T-helper 2 cell treated with Interferon-gamma antibody and Interleukin-4, amounts not matched to agents 5 μg/mL and 100 μg/mL, for 36 hours (primary cell): Measurements from ENCODE around the gene PAFAH2.

Experiments used
- DNase-seq: peaks from one replicate; pipeline ENCODE4 v3.0.0; 2021; ENCODE audit warnings: low spot score
- H3K27ac Mint-ChIP-seq: one replicate; pipeline ENCODE4 v1.8.0; 2021; ENCODE audit warnings: mild to moderate bottlenecking, mixed read lengths
- H3K27me3 Mint-ChIP-seq: one replicate; pipeline ENCODE4 v1.8.0; 2021; ENCODE audit warnings: low read depth, mixed read lengths
- H3K36me3 Mint-ChIP-seq: one replicate; pipeline ENCODE4 v1.8.0; 2021; ENCODE audit warnings: low read depth, mixed read lengths
- H3K4me1 Mint-ChIP-seq: one replicate; pipeline ENCODE4 v1.8.0; 2021; ENCODE audit warnings: low read depth, mixed read lengths
- H3K4me3 Mint-ChIP-seq: one replicate; pipeline ENCODE4 v1.8.0; 2022; ENCODE audit warnings: mild to moderate bottlenecking, moderate library complexity, mixed read lengths
- H3K9me3 Mint-ChIP-seq: one replicate; pipeline ENCODE4 v1.8.0; 2021; ENCODE audit warnings: mixed read lengths

Gene PAFAH2

DNA sequence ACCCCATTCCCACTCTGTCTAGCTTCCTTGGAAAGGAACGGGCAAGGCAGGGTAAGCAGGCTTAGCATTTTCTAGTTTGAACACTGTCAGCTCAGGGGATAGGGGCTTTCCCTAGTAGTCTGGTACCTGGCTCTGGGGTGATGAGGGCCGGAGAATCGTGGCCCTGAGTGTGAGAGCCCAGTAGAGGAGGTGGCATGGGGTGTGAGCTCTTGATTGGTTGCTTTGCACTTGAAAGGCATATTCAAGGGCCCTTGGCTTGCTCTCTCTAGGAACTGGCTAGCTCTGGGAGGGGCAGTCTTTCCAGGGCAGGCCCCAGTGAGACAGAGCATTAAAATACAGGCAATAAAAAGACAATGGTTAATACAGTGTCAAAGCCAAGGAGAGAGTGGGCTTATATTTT lies 13.0 kb upstream of the PAFAH2 start:
- Mint-ChIP-seq H3K36me3 (no peaks in the 10 kb centered on the region), H3K9me3 (no peaks in the 10 kb centered on the region), H3K27ac (no peak overlapping the region), H3K4me3 (no peak overlapping the region), H3K4me1 (peaks cover 1% of the 10 kb centered on the region), H3K27me3 (peaks cover 4% of the 10 kb centered on the region)
- DNase-seq = no peak

DNA sequence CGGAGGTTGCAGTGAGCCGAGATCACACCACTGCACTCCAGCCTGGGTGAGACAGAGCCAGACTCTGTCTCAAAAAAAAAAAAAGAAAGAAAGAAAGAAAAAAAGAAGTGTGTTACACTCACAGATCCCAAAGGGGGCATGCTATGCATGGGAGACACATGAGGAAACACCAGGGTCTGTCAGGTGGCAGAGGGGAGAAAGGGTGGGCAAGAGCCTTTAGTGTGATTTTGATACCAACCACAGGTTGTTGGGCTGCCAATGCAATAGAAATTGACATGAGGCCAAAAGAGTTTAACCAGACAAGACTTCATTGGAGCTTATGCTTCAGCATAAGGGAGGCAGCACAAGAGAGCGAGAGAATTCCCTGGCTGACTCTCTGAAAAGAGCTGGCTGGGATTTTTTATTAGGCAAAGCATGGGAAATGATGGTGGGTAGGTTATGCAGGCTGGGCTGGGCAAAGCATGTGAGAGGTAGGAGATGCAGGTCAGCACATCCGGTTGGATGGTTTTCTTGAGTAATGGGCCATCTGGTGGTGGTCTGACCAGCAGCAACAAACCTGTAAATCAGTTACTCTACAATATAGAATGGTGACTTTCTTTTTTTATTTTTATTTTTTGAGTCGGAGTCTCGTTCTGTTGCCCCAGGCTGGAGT lies 12.1 kb upstream of the PAFAH2 start:
- peaks cover 1% of the 10 kb centered on the region for H3K4me1 Mint-ChIP-seq

DNA sequence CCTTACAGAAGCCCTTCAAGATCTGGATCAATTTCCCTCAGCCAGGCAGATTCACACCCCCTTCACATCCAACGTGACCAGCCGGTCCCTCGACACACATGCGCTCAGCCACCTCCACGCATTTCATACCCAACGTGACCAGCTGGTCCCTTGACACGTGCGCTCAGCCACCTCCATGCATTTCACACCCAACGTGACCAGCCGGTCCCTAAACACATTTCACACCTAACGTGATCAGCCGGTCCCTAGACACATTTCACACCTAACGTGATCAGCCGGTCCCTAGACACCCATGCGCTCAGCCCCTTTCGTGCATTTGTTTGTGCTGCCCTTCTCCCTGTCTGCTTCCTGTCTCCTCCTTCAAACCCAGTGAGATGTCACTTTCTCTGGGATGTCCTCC lies 8.8 kb upstream of the PAFAH2 start:
- no peak overlapping the region for H3K27ac Mint-ChIP-seq
- DNase-seq = no peak
- peaks cover 1% of the 10 kb centered on the region for H3K4me1 Mint-ChIP-seq
- H3K9me3 Mint-ChIP-seq = no peaks in the 10 kb centered on the region
- H3K4me3 Mint-ChIP-seq = no peak overlapping the region
- peaks cover 8% of the 10 kb centered on the region for H3K27me3 Mint-ChIP-seq
- H3K36me3 Mint-ChIP-seq = no peaks in the 10 kb centered on the region

More for the DNA sequence above, 12.1 kb upstream of the PAFAH2 start:
- no peaks in the 10 kb centered on the region for H3K9me3 Mint-ChIP-seq
- no peak overlapping the region for H3K27ac Mint-ChIP-seq
- no peak overlapping the region for H3K4me3 Mint-ChIP-seq
- no peak for DNase-seq
- H3K27me3 Mint-ChIP-seq = peaks cover 5% of the 10 kb centered on the region
- H3K36me3 Mint-ChIP-seq = no peaks in the 10 kb centered on the region

DNA sequence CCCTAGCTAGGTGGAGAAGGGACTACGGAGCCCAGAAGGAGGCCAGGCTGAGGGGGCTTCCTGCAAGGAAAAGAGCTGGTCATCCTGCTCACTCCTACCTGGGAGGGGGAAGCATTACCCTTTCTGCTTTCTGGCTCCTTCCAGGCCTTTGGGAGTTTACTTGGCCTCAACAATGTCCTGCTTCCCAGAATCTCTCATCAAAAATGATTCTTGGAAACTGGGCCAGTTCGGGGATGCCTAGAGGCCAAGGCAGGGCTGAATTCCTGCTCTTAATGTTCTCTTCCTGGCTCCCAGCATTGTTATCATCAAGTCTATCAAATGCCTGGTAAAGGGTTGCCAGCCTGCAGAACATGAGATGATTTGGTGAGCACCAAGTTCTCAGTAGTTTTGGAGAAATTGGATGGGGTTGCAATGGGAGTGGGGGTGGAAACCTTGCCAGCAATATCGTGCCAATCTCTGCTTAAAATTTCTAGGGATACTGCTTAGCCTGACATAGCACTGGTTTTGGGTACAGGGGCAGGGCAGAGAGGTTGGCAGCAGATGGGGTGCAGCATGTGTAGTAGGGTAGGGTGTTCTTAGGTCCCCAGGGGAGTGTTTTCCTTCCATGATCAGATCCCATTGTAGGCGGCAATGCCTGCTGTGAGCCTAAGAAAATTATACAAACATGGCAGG lies 7.7 kb upstream of the PAFAH2 start:
- H3K4me3 Mint-ChIP-seq = no peak overlapping the region
- H3K36me3 Mint-ChIP-seq = no peaks in the 10 kb centered on the region
- no peaks in the 10 kb centered on the region for H3K9me3 Mint-ChIP-seq
- no peak for DNase-seq
- H3K27me3 Mint-ChIP-seq = peaks cover 8% of the 10 kb centered on the region
- H3K4me1 Mint-ChIP-seq = peaks cover 1% of the 10 kb centered on the region
- no peak overlapping the region for H3K27ac Mint-ChIP-seq

DNA sequence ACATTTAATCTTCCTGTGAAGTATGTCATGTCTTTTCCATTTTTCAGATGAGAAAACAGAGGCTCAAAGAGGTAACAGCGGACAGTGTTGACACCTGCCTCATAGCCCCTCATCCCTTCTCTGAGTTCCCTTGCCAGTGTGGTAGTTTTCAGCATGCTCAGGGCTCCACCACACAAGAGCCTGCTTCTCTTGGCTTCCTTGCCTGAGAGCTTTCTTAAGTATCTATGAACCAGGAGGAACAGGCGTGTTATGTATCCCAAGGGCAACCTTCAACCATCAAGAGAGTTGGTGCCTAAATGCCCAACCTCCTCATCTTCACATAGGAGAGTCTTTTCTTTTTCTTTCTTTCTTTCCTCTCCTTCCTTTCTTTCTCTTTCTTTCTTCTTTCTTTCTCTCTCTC lies 5.9 kb upstream of the PAFAH2 start:
- Mint-ChIP-seq H3K36me3 (no peaks in the 10 kb centered on the region), H3K4me1 (peaks cover 1% of the 10 kb centered on the region), H3K4me3 (no peak overlapping the region), H3K9me3 (no peaks in the 10 kb centered on the region), H3K27ac (no peak overlapping the region), H3K27me3 (peaks cover 8% of the 10 kb centered on the region)
- DNase-seq = no peak

DNA sequence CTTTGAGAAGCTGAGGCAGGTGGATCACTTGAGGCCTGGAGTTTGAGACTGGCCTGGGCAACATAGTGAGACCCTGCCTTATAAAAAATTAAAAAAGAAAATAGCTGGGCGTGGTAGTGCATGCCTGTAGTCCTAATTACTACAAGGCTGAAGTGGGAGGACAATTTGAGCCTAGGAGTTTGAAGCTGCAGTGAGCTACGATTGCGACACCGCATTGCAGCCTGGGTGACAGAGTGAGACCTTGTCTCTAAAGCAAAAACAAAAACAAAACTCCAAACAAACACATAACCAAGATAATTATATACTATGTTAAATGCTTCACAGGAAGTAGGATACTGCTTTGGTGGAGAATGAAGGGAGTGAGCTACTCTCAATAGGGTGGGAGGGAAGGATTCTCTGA lies 5.4 kb upstream of the PAFAH2 start:
- Mint-ChIP-seq H3K9me3 (no peaks in the 10 kb centered on the region), H3K36me3 (no peaks in the 10 kb centered on the region), H3K4me1 (peaks cover 6% of the 10 kb centered on the region), H3K27ac (no peak overlapping the region), H3K27me3 (peaks cover 8% of the 10 kb centered on the region), H3K4me3 (no peak overlapping the region)
- no peak for DNase-seq

DNA sequence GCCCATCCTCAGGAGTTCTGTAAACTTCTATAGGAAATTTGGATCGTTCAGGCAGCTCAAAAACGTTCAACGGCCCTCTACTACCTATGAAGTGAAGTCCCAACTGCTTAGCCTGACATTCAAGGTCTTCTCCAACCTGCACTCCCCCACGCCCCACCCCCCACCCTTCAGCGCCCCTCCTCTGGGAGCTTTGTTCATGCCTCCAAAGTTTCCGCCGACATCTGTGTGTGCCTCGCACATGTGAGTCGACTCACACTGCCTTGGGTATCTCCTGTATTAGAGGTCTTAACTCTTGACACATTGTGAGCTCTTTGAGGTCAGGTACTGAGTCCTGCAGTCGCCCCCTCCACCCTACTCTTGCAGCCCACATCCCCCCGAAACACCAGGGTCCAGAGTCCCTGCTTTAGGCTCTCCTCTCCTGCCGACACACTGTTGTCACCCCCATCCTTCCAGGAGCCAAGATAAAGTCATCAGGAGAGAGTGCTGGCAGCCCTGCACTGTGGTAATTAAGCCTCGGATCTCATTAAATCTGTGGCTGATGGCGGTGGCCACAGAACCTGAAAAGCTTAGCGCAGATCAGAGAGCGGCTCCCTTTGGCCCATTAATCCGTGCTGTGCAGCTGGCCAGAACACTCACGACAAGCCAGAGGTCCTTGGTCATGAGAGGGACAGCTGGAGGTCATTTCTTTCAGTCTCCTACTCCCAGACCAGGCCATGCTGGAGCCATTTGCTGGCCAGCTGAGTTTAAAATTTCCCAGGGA lies 1.4 kb upstream of the PAFAH2 start:
- Mint-ChIP-seq H3K4me3 (no peak overlapping the region), H3K27me3 (peaks cover under 1% of the 10 kb centered on the region), H3K36me3 (no peaks in the 10 kb centered on the region), H3K9me3 (no peaks in the 10 kb centered on the region), H3K4me1 (peaks cover 22% of the 10 kb centered on the region), H3K27ac (no peak overlapping the region)
- no peak for DNase-seq

DNA sequence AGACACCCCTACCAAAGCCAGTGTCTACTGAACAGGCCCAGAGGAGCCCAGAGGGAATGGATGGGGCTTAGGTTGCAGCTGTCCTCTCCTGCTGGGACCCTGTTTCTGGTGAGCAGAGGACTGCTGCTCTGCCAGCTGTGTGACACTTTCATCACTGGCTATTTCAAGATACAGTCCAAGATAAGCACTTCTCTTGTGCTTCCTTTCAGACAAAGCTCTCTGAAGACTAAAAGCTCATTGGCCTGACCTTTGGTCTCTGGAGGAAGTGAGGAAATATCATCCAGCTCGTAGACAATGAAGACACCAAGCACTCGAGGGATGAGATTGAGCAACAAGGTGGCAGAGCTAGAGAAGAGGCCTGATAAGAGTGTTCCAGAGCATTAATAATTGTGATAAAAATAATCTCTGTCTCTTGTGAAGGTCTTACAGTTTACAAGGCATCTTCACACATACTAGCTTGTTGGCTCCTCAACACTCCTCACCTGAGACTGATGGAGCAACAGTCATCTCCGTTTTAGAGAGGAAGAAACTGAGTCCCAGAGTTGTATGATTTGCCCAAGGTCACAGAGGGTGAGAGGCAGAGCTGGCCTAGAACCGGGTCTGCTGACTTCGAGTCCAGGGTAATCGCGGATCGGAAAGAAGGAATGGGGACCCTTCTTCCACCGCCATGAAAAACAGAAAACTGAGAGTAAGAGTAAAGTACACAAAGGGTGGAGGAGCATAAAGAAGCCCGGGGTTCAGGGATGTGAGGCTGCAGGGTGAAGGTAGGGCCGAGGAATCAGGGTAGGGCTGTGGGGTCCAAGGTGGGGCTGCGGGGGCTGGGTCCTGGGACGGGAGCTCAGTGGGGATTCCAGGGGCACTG lies 666 bp downstream of the PAFAH2 start:
- H3K36me3 Mint-ChIP-seq = peaks cover 3% of the 10 kb centered on the region
- H3K27me3 Mint-ChIP-seq = no peaks in the 10 kb centered on the region
- H3K4me1 Mint-ChIP-seq = peaks cover 38% of the 10 kb centered on the region
- peak; percentile 10 for DNase-seq
- peak overlapping the region; percentile 92 for H3K27ac Mint-ChIP-seq
- no peaks in the 10 kb centered on the region for H3K9me3 Mint-ChIP-seq
- H3K4me3 Mint-ChIP-seq = peak overlapping the region; percentile 98

DNA sequence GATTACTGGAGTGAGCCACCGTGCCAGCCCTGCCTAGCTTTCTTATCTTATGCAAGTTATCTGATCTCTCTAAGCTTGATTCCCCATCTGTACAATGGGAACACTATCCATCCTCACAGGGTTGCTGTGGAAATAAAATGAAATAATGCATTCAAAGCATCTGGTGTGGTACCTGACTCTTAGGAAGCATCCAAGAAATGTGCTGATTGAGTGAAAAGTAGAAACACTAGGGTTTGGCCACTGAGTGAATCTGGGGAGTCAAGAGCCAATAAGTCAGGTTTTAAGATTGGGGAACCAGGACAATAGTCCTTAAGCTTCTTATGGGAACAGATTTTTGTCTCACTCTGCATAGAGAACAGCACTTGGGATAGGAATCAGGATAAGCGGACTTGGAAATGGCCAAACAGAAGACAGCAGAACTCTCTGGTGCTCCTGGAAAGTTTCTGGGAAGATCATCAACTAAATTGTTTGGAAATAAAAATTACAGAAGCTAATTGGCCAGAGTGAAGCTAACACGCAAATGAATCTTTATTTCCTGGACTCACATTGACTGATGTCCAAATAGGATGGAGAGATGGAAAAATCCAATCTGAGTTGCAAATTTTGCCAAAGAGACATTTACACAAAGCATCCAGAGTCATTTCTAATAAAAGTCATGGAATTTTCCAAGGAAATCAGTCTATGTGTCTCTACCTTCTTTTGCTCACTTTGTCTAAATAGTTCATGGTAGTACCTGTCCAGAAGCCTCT lies 3.3 kb downstream of the PAFAH2 start:
- Mint-ChIP-seq H3K9me3 (no peaks in the 10 kb centered on the region), H3K27ac (no peak overlapping the region), H3K27me3 (no peaks in the 10 kb centered on the region), H3K36me3 (peaks cover 6% of the 10 kb centered on the region), H3K4me1 (peaks cover 53% of the 10 kb centered on the region), H3K4me3 (no peak overlapping the region)
- no peak for DNase-seq

DNA sequence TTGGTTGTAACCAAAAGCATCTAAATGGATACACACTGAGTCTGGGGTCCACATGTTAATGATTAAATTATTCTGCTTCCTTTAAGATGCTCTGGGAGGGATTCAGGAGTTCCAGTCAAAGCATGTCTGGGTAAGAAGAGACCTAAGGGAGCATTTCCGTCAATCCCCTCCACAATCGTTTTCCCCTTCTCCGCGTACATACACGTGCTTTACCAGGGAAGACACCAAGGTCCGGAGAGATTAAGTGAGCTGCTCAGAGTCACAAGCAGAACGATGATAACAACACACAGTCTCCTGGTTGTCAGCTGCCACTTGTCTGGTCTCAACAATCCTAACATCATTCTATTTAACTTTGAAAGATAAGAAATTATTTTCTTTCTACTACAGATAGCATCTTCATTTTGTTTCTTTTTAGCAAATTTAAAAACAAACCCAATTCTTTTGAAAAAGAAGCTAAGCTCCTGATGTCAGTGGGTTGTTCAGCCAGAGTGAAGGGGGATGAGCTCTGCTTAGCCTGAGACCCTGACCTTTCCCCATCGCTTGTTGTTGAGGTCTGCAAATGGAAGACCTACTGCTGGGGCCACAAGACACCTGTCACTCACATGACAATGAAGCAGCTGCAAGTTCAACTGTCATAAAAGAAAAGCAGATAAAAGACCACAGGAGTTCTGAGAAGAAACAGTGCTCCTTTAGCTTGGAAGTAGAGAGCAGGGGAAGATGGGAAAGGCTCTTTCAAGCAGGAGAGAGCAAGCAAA lies 4.5 kb downstream of the PAFAH2 start:
- no peak overlapping the region for H3K4me3 Mint-ChIP-seq
- DNase-seq = no peak
- peaks cover 6% of the 10 kb centered on the region for H3K36me3 Mint-ChIP-seq
- no peaks in the 10 kb centered on the region for H3K27me3 Mint-ChIP-seq
- H3K27ac Mint-ChIP-seq = peak overlapping the region; percentile 63
- no peaks in the 10 kb centered on the region for H3K9me3 Mint-ChIP-seq
- peaks cover 52% of the 10 kb centered on the region for H3K4me1 Mint-ChIP-seq

DNA sequence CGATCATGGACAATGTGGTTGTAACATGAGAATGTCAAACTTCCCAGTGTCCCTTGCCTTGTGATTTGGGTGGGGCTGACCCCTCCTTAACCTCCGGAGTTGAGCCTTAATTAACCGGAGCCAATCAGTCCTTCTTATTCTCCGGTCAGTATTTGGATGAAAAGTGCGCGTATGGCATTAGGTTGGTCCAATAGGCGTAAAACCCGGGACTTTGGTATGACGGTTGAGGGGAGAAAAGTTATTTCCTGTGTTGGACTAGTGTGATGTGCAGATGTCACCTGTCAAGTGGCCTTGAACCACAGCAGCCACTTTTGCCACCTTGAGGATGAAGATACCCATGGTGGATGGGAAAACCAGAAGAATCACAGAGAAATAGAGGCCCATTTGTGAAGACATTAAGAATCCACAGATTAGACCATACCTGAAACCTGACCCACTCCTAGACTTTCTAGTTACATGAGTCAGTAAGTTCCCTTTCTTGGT lies 5.1 kb downstream of the PAFAH2 start:
- DNase-seq = no peak
- no peaks in the 10 kb centered on the region for H3K27me3 Mint-ChIP-seq
- H3K4me1 Mint-ChIP-seq = peaks cover 51% of the 10 kb centered on the region
- no peak overlapping the region for H3K4me3 Mint-ChIP-seq
- H3K27ac Mint-ChIP-seq = no peak overlapping the region
- no peaks in the 10 kb centered on the region for H3K9me3 Mint-ChIP-seq
- H3K36me3 Mint-ChIP-seq = peaks cover 6% of the 10 kb centered on the region

DNA sequence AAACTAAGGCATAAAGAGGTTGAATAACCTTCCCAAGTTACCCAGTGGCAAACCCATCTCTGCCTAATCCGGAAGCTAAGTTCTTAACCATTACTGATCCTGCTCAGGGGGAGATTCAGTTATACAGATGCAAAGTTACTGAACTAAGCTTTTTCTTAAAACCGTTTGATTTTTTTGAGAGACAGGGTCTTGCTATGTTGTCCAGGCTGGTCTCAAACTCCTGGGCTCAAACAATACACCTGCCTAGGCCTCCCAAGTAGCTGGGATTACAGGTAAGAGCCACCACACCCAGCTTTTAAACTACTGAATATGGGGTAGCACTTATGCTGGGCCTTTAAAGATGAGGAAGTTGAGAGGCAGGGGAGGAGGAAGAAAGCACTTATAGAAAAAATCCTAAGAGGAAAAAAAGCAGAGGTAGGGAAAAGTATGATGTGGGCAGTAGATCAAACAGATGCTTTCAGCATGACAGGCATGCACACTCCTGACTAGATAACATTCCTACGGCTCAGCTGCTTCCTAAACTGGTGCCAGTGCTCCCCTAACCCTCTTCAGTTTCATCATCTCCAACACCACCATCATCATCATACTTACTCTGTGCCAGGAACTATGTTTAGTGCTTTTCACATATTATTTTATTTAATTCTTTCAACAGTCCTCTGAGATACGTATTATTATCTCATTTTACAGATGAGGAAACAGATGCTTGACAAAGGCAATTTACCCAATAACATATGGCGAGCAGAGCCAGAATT lies 5.8 kb downstream of the PAFAH2 start:
- Mint-ChIP-seq H3K36me3 (peaks cover 10% of the 10 kb centered on the region), H3K4me3 (peak overlapping the region; percentile 12), H3K9me3 (no peaks in the 10 kb centered on the region), H3K4me1 (peaks cover 49% of the 10 kb centered on the region), H3K27me3 (no peaks in the 10 kb centered on the region), H3K27ac (no peak overlapping the region)
- DNase-seq = no peak
